ENCODE results near the gene PWWP2B.

Gene PWWP2B

DNA sequence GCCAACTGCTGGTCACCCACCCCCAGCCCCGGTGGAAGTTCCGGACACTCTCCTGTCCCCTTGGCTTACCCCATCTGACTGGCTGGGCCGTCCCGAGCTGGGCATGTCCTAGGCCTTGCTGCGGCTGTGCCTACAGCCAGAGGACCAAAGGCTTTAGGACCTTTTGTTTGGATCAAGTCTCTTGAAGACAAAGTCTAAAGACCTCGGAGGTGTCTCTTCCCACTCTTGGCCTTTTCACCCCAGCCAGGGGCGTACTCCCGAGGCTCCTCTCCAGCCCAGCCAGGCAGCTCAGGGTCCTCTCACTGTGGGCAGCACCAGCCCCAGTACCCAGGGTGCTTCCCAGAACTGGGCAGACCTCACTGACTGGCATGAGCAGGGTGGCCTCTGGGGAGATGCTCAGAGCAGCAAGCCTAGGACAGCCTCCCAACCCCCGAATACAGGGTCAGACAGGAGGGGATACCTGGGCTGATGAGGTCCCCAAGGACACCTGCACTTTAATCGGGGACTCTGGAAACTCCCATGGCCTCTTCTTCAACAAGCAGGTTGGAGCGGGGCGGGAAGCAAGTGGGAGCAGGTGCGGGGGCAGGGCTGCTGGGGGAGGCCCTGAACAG lies 2.7 kb upstream of the PWWP2B start:
- no peak for DNase-seq (ENCODE audit: low read depth, low spot score)

DNA sequence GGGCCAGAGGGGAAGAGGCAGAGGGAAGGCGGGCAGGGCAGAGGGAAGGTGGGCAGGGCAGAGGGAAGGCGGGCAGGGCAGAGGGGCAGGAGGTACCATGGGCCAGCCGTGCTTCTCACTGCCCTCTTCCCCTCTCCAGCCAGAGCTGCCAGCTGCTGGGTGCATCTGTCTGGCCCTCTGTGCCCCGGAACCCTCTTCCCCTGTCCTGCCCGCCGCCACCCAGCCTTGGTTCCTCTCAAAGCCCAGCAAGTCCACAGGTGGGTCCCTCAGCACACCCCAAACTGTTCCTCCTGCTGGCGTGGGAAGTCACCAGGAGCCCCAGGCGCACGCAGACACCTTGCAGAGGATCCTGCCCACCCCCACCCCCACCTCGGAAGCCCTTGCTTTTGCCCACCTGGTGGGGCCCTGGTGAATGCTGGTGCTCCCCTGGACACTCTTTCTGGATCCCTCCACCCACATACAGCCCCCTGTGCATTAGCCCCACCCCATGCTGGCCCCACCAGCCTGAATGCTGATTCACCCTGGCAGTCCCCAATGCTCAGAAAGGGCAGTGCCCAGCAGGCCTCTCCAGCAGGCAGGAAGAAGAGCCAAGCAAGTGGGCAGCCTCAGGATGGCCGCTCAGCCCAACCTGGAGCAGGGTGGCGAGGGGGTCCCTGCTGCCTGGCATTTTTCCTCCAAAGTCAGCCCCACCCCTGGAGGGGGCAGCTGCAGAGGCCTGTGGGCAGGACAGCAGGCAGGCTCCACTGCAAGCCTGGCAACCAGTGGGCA lies 1.9 kb upstream of the PWWP2B start:
- no peak for DNase-seq (ENCODE audit: low read depth, low spot score)

DNA sequence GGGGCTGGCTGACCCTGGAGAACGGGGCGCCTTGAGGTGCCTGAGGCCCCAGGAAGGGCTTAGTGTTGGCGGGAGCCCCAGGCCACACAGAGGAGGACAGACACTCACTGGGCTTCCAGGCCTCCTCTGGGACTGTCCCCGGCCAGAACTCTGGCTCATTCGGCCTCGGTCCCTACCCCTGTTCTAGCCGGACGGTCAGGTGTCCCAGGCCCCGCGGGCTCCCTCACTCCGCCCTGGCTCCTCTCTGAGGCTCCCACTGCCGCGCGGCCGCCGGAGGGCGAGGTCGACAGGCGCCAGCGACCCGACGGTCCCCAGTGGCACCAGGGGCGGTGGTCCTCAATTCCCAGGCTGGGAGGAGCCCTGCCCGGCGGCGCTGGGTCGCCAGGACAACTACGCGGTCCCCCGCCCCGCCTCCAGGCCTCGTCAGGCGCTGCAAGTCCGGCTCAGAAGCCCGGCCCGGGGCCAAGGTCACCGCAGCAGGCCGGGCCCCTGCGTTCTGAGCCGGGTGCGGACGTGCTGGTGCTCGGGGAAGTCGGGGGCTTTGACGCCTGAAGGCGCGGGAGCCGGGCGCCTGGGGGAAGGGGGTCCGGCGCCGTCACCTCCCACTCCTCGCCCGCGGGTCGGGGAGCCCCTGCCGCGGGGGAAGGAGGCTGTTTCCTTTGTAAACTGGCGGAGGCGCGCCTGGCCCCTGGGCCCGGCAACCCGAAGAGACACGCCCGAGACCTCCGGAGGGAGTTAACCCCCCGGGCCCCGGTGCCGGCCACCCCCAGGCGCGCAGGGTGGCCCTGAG lies 1.1 kb upstream of the PWWP2B start:
- peak; percentile 73 for DNase-seq (ENCODE audit: low read depth, low spot score)

DNA sequence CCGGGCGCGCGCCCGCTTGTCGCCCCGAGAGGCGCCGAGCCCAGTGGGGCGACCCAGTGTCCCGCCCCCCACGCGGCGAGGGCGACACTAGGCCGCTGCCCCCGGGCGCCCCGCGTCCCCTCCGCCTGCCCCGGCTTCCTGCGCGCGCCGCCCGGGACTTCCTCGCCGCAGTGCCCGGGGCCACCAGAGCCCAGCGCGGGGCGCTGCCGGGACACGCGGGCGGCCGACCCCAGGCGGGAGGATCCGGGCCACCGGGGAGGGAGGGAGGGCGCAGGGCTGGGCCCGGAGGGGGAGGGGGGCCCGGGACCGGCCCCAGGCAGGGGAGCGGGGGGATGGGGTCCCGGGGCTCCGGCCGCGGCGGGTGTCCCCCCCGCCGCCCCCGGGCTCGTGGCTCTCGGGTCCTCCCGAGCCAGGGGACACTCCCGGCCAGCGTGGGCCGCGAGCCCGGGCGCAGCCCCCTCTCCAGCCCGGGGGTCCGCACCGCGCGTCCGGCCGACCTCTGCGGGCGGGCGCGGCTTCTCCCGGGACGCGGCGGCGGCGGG lies 435 bp upstream of the PWWP2B start:
- no peak for DNase-seq (ENCODE audit: low read depth, low spot score)

GRCh38 chr10:132397671-132398565 lies 918 bp downstream of the PWWP2B start:
- DNase-seq (ENCODE audit: low read depth, low spot score): no peak

GRCh38 chr10:132398566-132398991 lies 1.6 kb downstream of the PWWP2B start:
- no peak for DNase-seq (ENCODE audit: low read depth, low spot score)

GRCh38 chr10:132399117-132400035 lies 2.4 kb downstream of the PWWP2B start:
- no peak for DNase-seq (ENCODE audit: low read depth, low spot score)

DNA sequence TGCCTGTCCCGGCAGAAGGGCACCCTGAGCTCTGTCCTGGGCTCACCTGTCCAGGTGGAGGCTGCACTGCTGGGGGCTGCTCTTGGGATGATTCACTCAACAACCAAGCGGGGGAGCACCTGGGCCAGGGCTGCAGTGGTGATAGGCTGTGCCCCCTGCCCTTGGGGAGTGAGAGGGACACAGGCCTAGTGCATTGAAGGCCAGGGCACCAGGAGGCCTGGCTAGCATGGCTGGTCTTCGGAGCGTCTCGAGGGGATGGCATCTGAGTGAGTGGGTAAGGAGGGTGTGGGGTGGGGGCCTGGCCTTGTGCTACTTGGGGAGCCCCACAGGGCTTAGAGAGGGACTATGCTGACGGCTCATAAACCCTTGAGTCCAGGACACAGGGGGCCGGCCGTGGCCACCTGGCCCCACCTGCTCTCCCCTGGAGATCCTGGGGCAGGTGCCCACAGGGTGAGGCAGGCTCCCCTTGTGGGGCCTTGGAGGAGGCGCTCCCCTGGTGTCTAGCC lies 3.1 kb downstream of the PWWP2B start:
- DNase-seq (ENCODE audit: low read depth, low spot score): no peak

GRCh38 chr10:132400547-132401151 lies 3.6 kb downstream of the PWWP2B start:
- DNase-seq (ENCODE audit: low read depth, low spot score): no peak

- DNase-seq (ENCODE audit: low read depth, low spot score): no peak
Observed at GRCh38 chr10:132401401-132402118, 4.6 kb downstream of the PWWP2B start.

DNA sequence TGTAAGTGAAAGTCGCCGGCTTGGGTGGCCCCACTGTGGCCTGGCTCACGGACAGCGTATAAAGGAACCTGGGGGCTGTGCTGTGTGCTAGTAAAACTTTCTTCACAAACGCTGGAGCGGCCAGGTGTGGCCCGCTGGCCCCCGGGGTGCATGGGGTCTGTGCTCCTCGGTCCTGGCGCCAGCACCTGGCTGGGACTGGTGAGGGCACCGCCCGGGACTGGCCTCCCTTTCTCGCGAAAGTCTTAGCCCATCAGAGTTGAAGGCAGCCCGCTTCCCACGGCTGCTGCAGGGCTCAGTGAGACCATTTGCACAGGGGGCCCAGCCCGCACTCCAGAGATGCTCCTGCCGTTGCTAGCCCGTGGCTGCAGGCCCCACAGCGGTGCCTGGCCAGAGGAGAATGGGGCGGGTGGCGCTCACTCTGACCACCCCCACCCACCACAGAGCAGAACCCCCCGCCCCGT lies 5.8 kb downstream of the PWWP2B start:
- no peak for DNase-seq (ENCODE audit: low read depth, low spot score)

DNA sequence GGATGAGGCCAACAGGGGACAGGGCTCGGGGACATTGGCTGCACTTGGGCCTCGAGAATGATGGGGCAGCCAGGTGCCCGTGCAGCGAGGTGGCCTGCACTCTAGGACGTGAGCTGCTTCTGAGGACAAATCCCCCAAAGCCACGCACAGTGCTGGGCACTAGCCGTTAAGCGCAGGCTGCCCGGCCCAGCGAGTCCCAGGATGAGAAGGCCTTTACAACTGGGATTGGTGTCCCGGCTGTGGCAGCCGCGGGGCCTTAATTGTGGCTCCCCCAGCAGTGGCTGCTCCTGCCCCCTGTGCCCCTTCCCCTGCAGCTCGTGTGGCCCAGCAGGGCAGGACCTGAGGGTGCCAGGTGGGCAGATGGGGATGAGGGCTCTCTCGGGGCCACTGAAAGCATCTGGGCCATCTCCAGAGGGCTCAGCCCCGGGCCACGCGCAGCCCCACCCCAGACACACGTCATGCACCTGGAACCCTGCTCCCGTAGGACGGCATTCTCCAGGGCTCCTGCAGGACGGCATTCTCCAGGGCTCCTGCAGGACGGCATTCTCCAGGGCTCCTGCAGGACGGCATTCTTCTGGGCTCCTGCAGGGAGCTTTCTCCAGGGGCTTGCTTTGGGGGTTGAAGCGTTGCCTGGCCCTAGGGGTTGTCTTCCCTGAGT lies 6.6 kb downstream of the PWWP2B start:
- DNase-seq (ENCODE audit: low read depth, low spot score): peak; percentile 76

GRCh38 chr10:132404169-132404880 lies 7.3 kb downstream of the PWWP2B start:
- DNase-seq (ENCODE audit: low read depth, low spot score): no peak

GRCh38 chr10:132404911-132405462 lies 8.0 kb downstream of the PWWP2B start:
- DNase-seq (ENCODE audit: low read depth, low spot score): peak; percentile 90

- DNase-seq (ENCODE audit: low read depth, low spot score): no peak
Observed at GRCh38 chr10:132405463-132405991, 8.5 kb downstream of the PWWP2B start.

- DNase-seq (ENCODE audit: low read depth, low spot score): no peak
Observed at GRCh38 chr10:132406181-132406580, 9.2 kb downstream of the PWWP2B start.

DNA sequence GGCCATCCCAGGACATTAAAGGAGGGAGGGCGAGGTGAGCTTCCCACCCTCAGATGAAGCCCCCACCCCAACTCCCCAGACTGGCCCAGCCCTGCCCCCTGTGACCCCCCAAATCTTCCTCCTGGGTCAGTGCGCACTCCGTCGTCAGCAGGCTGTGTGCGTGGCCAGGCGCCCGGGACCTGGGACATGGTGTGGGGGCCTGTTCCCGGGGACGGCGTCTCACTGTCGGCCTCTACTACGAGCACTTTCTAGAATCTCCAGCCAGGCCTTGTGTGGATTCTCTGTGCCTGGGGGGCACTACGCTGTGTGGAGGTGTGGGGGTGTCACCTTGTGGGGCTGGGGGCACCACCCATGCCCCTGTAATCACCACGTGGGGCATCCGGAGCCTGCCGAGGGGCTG lies 9.8 kb downstream of the PWWP2B start:
- DNase-seq (ENCODE audit: low read depth, low spot score): no peak

Measured in ELF-1 (cell line).